ENCODE measurements around the gene RPL6.

DNA sequence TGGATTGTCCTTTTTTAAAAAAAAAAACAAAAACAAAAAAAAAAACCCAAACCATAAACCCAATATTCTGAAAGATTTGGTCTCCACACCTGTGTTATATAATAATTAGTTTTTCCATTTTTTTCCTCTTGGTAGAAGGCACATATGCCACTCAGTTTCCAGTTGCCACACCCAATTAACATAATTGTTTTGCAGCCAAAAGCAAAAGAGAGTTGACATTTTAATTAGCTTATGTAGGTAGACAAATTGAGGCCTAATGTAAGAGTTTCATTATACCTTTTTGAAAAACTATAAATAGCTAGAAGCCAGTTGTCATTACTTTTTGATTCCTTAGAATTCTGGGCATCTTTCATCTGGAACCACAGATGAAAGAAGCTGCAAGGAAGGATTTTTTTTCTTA, 30.4 kb upstream of the RPL6 start:
- TF ChIP-seq, protein P1, sequence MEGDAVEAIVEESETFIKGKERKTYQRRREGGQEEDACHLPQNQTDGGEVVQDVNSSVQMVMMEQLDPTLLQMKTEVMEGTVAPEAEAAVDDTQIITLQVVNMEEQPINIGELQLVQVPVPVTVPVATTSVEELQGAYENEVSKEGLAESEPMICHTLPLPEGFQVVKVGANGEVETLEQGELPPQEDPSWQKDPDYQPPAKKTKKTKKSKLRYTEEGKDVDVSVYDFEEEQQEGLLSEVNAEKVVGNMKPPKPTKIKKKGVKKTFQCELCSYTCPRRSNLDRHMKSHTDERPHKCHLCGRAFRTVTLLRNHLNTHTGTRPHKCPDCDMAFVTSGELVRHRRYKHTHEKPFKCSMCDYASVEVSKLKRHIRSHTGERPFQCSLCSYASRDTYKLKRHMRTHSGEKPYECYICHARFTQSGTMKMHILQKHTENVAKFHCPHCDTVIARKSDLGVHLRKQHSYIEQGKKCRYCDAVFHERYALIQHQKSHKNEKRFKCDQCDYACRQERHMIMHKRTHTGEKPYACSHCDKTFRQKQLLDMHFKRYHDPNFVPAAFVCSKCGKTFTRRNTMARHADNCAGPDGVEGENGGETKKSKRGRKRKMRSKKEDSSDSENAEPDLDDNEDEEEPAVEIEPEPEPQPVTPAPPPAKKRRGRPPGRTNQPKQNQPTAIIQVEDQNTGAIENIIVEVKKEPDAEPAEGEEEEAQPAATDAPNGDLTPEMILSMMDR (conservative IDR thresholded peaks at IDR 0.05), result no peak
- no peak for TF ChIP-seq EZH2 (IDR thresholded peaks at IDR 0.05; ENCODE audit: low read depth)
